Activated CD4-positive, CD25-positive, alpha-beta regulatory T cell treated with anti-CD3 and anti-CD28 coated beads, Interleukin-2, amount 50 U/mL, for 72 hours (primary cell): ENCODE results near the gene GRM7.

Experiments used
- DNase-seq: peaks from one replicate; pipeline ENCODE4 v3.0.0; 2021

GRM7 gene

DNA sequence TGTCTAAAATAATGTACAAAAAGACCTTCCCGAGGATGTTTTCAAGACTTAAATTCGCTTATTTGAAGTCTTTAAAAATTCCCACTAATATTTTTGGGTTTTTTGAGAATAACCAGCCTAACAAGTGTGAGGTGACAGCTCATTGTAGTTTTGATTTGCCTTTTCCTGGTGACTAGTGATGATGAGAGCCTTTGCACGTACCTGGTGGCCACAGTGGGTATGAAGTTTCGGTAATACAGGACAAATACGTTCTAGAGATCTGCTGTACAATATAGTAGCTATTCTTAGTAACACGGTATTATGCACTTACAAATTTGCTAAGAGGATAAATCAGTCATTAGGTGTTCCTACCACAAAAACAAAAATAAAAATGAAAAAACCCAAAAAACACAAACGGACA is 124.9 kb downstream of the GRM7 start:
- DNase-seq, result no peak

DNA sequence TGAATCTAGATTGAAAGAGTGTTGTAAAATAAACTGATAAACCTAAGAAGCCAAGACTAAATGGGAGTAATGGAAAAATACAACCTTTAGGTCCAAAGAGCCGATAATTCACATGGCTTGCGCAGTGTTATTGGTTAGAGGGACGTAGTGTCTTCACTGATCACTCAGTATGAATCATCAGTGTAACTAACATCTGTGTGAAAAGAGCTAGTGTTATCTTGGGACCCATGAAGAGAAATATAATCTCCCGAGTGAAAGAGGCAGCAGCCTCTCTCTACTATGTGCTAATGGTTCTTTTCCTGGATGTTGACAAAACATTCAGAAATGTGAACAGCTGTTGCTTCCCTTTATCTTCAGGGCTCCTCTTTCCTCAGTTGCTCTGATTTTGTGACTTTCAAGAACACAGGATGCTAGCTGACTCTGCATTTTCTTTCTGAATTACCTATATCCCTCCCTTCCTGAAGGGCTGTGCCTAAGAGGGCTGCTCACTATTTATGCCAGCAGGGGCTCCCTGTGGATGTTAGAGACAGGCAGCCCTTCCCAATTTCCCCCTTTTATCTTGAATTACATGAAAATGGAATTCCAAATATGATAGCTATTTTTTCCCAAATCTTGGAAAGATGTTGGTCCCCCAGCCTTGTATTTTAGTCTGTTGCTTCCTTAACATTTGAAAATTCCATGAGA is 128.8 kb downstream of the GRM7 start:
- DNase-seq, result no peak

DNA sequence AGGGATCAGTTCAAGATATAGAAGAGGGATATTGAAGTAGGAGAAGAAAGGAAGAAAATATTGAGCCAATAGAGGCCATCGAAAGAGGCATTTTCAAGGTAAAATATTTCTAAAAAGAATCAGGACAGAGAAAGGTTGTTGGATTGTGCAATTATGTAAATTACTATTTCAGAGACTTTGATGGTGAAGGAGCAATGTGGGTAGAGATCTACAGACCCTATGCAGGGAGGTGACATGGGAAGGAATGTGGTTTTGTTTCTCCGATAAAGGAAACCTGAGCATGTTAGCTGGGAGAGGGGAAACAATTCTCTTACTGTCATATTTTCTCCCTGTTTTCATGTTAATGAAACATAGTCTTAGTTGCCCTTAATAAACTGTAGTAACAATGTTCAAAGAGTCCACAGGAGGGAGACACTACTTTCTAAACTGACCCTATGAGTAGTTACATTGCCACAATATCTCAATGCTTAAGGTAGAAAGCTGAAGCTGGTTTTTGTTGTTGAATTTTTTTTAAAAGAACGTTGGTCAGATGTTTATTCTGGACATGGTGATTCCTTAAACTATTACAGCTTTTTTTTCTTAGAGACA is 133.3 kb downstream of the GRM7 start:
- no peak for DNase-seq

DNA sequence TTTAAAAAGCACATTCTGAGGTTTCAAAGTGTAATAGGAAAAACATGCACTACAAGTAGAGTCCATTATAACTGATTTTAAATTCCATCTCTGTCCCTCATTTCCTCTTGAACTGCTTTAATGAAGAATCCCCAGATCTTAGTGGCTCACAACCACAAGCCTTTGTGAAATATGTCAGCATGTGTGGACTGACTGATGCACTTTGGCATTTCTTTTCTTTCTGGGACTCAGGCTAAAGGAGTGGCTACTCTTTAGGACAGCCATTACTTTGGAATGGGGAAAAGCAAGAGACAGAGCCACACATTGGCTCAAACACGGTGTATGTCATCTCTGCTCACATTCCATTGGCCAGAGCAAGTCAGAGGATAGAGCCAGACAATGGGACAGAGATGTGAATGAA is 139.6 kb downstream of the GRM7 start:
- no peak for DNase-seq

DNA sequence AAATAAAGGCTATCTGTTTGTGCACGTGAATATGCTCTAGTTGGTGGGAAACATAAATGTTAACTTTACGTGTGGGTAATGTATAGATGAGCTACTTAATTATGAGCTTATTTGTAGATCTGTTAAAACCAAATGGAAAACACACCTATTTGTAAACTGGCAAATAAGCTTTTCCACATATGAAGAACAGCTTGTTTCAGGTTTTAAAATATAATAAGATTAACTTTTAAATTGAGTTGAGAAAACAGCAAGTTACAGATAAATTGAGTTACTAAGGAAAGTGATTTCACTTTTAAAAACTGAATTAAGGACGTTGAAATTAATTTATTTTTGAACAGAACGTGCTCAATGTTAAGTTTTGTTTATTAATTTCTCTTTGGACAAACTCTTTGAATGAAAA is 140.5 kb downstream of the GRM7 start:
- no peak for DNase-seq

DNA sequence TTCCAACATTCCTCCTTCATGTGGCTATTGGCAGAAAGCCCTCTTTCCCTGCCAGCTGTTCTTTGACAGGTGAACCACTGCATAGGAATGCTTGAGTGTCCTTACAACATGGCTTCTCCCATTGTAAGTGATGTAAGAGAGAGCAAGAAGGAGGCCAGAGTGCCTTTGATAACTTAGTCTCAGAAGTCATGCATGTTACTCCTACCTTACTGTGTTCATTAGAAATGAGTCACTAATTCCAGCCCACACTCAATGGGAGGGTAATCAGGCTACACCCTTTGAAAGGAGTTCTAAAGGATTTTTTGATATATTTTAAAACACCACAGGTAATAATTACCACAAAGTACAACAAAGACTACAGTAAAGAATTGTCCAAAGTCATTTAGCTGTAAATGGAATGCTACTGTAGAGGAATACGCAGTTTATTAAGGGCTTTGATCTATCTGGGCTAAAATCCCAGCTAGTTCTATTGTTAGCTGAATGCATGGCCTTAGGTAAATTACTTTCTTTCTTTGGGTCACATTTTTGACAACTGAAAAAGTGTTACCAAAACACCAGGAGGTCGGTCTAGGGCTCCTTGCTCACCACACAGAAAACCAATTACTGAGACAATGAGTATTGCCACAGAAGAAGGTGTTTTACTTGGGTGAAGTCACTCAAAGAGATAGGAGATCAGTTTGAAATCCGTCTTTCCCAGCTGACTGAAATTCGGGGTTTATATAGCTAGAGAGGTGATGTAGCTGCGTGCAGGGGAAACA is 154.9 kb downstream of the GRM7 start:
- no peak for DNase-seq

DNA sequence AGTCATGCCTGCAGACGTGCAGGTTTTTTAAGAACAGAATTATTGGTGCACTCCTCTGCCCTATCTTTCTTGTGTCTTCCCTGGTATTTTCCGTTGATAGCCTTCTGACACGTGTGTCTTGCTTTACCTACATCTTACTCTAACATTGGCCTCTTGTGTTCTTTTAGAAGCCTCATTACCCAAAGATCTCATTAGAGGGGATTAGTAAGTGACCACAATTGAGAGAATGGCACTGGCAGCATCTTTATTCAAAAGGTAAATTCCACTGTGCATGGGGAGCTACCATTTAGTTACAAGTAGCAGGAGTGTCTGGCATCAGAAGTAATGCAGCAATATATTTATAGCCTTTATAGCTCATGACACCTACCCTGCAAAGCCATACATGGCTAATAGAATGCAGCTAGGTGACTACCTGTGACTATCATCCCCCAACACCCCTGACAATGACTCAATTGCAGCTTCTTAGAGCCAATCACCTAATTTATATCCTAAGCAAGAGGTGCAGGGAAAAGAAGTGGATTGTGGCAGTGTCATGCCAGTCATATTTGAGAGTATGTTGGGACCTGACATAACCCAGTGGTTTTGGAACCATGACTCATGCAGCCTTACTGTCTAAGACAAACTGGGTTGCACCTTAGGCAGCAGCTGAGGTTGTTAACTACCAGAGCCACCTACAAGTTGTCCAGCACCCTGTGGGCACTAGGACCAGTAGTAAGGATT is 164.8 kb downstream of the GRM7 start:
- DNase-seq, result no peak

DNA sequence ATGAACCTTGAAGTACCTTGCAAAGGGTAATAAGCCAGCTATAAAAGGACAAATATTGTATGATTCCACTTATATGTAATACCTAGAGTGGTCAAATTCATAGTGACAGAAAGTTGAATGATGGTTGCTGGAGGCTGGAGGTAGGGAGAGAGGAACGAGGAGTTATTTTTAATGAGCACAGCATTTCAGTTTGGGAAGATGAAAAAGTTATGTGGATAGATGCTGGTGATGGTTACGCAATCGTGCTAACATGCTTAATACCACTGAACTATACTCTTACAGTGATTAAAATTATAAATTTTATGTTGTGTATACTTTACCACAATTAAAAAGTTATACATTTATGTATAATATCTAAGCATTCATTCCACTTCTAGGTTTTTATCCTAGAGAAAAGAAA is 168.6 kb downstream of the GRM7 start:
- DNase-seq, result no peak

DNA sequence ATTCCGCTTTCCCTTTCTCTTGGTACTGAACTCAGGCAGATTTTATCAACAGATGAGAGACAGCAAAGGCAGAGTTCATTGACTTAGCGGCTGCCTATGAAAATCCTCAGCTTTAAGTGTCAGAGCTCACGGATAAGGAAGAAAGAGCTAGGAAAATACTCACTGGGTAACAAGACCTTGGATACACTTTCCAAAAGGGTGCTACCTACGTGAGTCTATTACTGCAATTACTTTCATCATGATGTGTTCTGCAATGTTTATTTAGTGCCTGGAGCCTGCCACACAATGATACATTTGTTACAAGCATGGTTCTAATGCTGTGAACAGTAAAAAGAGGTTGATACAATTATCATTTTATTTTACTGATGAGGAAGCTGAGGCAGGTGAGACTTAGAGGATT is 177.5 kb downstream of the GRM7 start:
- no peak for DNase-seq

DNA sequence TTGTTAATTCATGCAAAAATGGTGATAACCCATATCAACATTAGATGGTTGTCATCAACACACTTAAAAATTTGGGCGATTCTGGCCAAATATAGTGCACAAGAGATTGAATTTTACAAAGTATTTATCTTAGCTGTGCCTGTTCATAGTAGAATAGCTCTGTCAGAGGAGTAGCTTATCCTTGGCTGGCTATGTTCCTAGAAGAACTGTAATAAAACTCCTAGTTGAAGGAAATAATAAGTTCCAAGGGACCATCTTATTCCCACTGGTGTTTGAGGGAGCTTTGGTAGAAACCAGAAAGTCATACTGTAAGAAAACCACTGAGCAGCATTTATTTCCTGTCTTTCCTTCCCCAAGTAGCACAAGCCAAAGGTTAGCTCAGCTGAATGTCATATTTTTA is 201.8 kb downstream of the GRM7 start:
- no peak for DNase-seq

DNA sequence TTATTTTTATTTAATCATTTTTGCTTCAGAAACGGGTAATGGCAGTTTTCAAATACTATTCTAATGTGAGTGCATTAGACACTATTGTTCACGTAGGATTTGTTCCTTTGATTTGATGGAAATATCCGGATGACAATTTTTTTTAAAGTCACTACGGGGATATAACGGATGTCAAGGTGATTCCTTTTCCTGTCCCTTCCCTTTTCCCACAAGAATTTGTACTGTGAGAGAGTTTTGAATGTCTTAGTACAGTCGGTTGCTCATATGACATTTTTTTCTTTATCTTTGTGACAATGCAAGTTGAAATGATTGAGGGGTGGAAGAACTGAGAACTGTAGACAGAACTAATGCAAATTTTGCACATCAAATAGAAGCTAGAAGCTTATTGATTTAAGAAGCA is 209.5 kb downstream of the GRM7 start:
- no peak for DNase-seq

DNA sequence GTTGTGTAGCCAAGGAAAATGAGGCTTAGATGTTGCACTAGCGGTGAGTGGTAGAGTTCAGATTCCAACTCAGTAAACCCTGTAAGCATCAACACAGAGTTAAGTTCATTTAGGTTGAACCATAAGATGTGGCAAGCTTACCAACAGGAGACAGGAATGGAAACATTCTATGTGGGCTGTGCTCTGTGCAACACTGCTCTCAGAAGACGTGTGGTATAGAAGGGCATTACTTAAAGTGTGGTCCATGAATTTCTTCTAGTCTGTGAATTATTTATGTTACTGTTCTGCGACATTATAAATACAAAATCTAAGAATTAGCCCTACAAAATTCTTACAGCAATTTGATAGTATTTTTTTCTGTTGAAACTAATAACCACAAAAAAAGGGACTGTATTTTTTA is 213.3 kb downstream of the GRM7 start:
- no peak for DNase-seq

DNA sequence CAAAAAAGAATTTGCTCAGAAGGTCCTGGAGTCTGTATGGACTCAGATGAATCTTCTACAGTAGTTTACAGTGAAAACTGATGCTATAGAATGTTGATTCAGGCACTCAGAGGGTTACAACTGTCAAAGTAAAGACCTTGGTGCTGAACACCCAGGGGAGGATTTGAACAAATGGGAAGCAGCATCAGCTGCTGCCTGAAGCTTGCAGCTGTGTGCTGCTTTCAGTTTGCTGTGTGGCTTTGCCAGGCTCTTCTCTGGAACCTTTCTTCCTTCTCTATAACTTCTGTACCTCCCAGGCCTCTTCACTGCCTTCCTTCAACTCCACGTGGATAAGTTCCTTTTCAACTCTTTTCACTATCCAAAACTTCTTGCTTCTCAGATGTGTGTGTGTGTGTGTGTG is 214.2 kb downstream of the GRM7 start:
- no peak for DNase-seq

DNA sequence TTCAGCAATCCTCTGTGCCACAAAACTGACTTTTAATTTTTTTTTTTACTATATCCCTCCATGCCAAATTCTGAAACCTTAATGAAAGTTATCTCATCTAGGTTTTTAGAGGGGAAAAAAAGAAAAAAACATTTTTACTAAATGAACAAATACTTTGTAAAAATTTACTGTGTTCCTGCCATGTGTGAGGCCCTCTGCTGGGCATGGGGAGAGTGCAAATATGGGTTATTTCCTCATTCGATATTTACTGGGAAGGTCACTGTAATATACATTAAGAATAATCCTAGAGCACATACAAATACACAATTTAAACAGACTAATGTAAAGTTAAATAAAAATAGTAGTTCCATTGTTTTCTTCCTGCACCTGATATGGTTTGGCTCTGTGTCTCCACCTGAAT is 215.0 kb downstream of the GRM7 start:
- DNase-seq, result no peak

DNA sequence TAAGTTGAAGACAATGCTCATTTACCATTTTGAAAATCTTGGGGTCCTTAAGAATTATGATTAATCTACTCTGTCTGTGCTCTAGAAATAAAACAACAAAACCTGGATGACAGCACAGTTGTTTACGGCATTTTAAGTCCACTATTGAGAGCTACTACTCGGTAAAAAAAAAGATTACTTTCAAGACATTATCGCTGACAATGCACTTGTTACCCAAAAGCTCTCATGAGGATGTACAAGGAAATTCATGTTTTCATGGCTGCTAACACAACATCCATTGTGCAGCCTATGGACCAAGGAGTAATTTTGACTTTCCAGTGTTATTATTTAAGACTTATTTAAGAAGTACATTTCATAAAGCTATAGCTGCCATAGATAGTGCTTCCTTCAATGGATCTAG is 221.3 kb downstream of the GRM7 start:
- no peak for DNase-seq

DNA sequence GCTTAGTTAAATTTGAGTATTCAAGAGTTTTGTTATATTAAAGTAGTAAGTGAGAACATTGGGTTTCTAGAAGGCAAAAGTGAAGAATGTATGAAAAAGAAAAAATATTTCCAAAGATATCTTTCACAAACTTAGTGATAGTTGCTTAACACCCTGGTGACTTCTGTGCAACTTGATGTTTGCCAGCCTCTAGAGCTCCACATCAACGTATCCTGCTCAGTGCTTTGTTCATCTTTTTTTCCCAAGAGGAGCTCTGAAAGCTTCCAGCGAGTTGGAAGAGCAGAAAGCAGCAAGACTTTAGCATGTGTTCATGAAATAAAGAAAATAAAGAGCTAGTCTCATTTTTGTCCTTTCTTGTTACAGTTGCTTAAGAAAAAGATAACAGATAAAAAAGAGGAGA is 225.5 kb downstream of the GRM7 start:
- DNase-seq, result no peak

DNA sequence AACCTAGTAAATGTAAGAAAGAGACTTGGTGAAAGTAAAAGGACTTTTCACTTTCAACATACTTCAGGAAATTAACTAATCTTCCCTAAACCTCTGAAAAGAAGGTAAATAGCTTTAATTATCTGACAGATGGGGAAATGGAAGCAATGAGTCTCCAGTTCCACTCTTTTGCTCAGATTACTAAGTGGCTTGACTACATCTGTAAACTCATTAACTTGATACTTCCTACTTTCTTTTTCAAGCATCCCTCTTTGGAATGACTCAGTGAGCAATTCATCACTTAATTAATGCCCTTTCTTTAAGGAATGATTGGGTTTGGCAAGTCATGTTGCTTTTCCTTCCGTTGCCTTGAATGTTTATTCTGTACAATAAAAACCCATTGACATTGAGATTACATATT is 234.2 kb downstream of the GRM7 start:
- DNase-seq, result no peak

DNA sequence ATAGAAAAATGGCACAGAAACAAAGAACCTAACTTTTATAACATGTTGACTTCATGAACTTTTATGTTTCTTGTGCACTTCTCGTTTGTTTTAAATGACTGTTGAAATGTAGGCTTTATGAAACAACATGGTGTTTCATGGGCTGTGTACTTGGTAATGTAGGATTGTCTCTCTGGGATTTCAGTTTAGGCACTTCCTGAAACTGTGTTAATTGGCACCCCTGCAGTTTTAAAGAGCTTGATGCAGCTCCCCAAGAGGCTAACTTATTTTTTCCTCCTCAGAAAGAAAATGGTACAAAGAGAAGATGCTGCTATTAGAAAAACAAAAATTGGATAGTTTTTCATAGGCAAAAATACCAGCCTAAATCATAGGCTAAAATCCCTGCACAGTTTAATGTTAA is 239.2 kb downstream of the GRM7 start:
- no peak for DNase-seq

DNA sequence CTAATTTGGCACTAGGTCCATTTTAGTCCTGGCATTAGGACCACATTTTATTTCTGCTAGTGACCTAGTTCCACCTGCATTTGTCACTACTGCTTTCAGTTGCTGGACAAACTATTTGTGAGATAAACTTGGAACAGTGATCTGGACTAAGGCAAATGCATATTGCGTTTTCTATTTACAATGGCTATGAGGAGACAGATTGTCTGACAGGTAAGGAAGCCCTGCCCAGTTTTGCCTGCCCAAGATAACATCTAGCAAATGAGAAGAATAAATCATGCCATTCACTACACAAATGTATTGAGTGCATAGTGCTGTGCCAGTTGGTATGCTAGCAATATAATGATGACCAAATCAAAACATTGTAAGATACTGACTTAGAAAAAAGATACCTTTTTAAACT is 245.7 kb downstream of the GRM7 start:
- no peak for DNase-seq

DNA sequence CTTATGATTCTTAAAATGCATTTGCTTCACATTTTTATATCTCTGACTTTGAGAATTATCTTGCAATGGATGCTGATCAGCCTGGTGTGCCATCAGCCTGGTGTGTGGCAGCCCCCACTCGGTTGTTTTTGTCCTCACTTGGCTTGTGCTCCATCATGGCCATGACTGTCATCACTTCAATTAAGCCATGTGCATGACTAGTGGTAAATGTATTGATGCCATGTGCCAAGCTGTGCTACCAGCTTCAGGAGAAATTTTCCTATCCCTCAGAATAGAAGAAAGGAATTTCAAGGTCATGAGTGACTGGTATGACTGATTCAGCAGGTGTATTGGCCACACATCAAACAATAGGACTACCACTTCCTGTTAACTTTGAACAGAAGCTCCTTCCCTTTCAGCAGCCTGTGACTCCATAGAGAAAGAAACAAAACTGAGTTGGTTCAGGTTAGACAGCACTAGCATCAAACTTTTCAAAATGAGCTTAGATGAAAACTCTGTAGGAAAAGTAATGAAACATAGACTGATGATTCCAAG is 251.7 kb downstream of the GRM7 start:
- no peak for DNase-seq

DNA sequence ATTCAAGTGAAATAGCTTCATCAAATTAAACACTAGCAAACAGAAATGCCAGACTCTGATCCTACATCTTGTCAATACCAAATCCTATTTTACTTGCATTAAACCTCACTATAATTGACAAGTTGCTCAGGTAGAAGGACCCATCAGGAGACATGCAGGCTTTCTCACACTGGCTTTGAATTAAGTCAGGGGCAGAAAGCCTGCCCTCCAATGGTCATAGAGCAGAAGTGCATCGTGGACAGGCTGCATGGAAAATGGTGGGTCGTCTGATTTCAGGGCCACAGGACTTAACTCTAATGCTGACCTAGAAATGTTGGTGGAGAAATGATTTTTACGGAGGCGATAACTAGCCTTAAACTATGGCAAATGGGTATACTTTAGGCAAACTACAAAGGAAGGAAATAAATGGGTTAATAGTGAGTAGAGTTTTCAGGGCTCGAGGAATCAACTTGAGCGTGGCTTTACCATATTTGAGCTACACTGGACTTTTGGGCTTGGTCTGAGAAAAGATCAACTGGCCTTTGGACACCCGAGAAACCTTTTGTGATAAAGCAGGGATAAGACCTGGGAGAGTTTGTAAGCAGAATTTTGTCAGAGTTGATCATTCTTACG is 283.9 kb downstream of the GRM7 start:
- no peak for DNase-seq

DNA sequence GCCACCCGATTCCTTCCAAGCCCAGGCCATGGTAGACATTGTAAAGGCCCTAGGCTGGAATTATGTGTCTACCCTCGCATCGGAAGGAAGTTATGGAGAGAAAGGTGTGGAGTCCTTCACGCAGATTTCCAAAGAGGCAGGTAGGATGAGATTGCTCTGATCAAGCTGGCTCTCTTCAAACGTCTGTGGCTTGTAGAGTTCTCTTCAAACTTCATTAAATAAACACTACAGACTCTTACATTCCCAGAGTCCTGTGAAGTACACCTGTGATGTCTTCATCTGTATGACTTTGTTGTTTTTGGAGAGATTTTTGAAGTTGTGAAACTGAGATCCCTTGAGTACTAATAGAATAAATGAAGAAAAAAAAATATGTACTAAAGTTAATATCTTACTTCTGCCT is 285.6 kb downstream of the GRM7 start:
- no peak for DNase-seq

DNA sequence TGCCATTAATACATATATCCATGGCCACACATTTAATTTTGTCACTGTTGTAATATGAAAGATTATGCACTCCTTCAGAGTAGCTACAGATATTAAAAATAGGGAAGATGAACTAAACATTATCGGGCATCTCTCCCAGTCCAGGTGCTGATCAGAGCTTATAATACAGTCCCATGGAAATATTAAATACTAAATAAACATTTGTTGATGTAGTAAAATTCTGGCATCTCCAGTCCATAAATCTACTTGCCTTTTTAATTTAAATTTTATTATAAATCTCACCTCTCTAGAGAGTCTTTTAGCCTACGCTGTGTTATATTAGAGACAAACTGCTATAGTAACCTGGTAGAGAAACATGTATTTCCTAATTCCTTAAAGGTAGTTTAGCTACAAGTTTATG is 297.6 kb downstream of the GRM7 start:
- DNase-seq, result no peak
